GM19238 (cell line): ENCODE data around the gene NANOS3.

Source experiments
- DNase-seq: peaks from one replicate; pipeline ENCODE4 v3.0.0; 2011; ENCODE audit warnings: low spot score; ENCODE audit not compliant: insufficient read length

Gene NANOS3

GRCh38 chr19:13885826-13886365 is 9.0 kb downstream of the NANOS3 start:
- DNase-seq: no peak

DNA sequence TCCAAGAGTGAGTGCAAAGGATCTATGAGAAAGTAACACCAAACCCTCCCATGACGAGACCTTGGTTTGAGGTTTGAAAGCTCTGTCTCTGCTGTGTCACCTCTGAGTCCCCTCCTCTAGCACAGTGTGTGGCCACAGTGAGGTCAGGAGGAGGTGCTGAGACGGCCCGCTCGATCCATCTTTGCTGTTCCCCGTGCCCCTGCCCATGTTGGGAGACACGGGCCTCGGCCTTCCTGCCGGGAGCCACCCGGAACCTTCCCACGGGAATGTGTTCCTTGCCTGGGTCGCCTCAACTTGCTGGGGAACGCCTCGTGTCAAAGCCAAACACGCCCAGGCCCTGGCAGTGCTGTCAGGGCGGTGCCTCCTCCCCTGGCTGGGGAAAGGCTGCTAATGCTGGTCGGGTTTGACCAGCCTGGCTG is 10.1 kb downstream of the NANOS3 start:
- no peak for DNase-seq

- no peak for DNase-seq
Observed at GRCh38 chr19:13887517-13887916, 10.6 kb downstream of the NANOS3 start.

DNA sequence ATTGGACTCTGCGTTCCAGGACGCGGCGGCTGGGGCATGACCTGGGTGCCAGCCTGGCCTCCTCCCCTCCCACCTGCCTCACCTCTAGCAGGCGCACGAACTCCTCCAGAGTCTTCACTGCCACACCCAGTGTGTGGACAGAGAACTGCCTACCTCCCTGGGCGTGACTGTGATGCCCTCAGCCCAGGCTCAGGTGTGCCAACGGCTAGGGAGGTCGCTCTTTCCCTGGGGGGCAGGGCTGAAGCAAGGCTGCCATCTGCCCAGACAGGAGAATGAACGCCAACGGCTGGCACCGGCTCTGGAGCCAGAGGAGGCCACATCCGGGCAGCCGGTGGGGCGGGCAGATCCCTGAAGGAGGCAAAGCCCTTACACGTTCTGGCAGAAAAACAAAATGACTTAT is 11.3 kb downstream of the NANOS3 start:
- no peak for DNase-seq

- DNase-seq: no peak
Observed at GRCh38 chr19:13890136-13890535, 13.2 kb downstream of the NANOS3 start.

GRCh38 chr19:13892870-13893269 is 15.9 kb downstream of the NANOS3 start:
- DNase-seq: no peak

GRCh38 chr19:13894552-13894951 is 17.6 kb downstream of the NANOS3 start:
- no peak for DNase-seq

DNA sequence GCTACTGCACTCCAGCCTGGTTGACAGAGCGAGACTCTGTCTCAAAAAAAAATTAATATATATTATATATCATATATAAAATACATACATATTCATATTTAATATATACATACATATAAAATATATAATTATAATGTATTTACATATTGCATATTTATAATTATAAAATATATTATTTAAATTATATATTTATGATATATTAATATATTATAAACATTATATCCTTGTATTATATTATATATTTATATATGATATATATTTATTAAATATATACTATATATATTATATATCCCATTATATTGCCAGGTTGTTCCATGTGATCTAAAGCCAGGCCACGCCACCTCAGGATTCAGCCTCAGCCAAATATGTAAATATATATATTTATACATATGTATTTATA is 19.3 kb downstream of the NANOS3 start:
- no peak for DNase-seq

DNA sequence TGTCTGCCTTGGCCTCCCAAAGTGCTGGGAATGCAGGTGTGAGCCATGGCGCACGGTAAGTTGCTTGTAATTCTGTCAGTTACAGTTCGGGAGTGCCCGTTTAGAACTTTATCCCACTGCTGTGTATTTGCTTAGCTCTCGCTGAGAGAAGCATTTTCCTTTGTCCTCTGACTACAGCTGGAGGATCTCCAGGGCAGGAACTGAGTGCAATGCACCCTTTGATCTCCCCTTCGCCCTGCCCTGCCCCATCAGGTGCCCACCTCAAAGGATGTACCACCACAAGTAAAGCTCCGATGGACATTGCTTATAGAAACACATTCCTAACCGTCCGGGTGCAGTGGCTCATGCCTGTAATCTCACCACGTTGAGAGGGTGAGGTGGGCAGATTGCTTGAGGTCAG is 22.5 kb downstream of the NANOS3 start:
- no peak for DNase-seq

DNA sequence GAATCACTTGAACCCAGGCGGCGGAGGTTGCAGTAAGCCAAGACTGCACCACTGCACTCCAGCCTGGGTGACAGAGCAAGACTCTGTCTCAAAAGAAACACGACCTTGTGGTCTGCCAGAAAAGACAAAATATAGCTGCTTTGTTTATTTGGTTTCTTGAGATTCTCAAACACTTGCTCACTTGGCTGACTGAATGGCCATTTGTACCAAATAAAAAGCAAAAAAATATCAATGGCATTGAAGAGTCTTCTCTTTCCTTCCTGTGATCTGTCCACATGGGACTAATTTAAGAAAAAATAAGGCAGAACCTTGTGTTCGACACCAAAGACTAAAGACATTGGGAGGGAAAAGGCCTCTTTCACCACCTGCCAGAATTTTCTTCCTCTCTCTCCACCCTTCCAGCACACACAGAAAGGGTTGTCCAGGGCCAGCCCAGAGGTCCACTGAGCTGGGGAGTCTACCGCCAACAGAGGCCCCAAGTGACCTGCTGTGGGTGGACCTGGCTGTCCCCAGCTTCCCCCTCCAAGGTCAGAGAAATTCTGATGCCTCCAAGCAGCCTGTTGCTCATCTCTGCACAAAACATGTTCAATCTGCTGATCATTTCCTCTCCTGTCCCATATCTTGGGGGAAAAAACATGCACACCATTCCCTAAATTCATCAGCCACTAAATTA is 23.1 kb downstream of the NANOS3 start:
- DNase-seq: no peak

GRCh38 chr19:13902993-13903555 is 26.1 kb downstream of the NANOS3 start:
- DNase-seq: no peak

DNA sequence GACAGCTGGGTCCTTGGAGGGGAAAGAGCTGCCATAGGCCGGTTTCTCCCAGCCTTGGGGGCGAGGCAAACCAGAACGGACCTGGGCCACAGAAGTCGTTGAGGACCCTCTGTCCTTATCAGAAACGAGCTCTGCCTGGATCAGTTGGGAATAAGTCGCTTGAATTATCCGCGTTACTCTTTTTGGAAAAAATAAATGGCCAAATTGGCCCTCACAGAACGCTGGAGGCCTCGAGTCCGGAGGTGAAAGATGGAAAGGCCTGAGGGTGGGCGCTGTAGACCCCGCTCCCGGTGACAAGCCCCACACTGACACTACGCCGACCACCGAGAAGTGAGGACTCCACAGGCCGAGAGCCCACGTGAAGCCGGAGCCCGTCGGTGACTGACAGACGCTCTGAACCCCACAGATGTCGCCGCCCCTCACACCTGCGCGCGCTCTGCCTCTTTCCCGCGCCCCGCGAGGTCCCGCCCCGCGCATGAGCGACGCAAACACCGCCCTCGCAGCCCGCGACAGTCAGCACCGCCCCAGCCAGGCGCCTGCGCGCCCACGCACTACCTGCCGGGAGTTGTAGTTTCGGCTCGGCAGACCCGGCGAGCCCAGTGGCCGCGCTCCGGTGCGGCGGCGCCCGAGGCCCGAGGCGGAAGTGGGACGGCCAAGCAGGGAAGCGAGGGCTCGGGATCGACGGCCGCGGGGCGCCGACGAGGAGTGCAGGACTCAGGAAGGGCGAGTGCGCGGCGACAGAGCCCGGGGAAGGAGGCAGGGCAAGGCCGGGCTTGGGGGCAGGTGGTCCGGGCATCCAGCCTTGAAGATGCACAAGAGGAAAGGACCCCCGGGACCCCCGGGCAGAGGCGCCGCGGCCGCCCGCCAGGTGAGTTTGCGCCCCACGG is 28.9 kb downstream of the NANOS3 start, which contains the start of the genes BRME1 and CC2D1A:
Gene BRME1 (minus strand): TSS at position 484 of the 887 bp plus-strand sequence. CDS start 1,225 bp downstream, outside the sequence.
Gene CC2D1A (plus strand): TSS at position 568 of the 887 bp plus-strand sequence. CDS start 241 bp downstream, at position 809.
- DNase-seq: peak; percentile 99

DNA sequence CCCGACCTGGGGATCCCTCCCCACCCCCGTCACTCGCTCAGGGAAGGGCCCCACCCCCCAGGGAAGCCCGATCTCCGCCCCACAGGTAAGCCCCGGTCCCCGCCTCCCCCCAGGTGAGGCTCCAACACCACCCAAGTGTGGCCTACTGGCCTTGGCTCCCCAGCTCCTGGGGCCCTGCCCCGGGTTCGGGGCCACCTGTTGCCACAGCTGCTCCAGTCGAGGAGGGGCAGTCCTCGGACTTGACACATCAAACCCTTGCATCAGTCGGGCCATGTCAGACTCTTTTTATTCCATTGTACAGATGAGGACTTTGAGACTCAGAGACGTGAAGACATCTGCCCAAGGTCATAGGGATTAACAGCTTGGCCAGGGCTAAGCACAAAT is 29.6 kb downstream of the NANOS3 start:
- no peak for DNase-seq

DNA sequence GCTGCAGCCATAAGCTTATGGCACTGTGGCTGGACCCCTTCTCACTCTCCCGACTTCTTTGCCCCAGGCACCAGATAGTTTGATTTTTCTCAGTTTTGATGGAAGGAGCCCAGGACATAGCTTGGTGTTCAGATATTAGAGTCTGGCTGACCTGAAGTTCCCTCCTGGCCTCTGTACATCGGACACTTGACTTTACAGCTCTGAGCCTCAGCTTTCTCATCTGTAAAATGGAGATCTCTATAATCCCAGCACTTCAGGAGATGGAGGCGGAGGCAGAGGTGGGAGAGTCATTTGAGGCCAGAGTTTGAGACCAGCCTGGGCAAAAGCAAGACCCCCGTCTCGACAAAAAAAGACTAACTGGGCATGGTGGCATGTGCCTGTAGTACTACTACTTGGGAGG is 30.0 kb downstream of the NANOS3 start:
- no peak for DNase-seq

DNA sequence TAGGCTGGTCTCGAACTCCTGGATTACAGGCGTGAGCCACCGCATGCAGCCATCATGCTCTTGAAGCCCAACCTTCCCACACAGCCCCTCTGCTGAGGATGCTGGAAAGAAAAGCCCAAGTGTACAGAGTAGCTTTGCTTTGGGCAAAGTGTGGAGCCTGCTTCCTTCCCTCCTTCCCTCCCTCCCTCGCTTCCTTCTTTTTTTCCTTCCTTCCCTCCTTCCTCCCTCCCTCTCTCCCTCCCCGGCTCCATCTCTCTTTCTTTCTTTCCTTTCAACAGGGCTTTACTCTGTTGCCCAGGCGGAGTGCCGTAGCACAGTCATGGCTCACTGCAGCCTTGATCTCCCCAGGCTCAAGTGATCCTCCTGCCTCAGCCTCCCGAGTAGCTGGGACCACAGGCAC is 31.7 kb downstream of the NANOS3 start:
- no peak for DNase-seq

- DNase-seq: no peak
Observed at GRCh38 chr19:13909430-13909829, 32.5 kb downstream of the NANOS3 start.

DNA sequence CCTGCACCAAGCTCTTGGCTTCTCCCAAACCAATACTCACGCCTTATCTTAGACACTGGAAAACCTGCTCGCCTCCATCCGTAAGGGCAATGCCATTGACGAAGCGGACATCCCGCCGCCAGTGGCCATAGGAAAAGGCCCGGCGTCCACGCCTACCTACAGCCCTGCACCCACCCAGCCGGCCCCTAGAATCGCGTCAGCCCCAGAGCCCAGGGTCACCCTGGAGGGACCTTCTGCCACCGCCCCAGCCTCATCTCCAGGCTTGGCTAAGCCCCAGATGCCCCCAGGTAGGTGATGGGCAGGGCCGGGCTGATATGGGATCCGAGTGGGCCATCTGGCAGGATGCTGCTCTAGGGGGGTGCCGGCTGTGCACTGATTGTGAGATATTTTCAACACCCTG is 36.4 kb downstream of the NANOS3 start:
- DNase-seq: no peak

DNA sequence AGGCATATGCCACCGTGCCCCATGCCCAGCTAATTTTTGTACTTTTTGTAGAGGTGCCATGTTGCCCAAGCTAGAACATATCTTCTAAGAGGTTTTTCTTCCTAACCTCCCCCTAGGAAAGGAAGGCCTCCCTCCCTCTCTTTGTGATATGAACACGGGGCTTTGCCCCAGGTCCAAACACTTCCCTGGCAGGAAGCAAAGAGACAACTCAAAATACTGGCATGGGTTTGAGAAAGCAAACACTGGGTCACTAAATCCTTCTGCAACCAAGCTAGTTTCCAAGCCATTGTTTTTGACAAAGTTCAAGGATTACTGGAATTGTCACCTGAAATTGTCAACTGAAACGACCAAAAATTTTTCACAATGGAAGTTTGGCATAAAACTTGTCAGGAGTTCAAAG is 37.8 kb downstream of the NANOS3 start:
- DNase-seq: no peak

- DNase-seq: no peak
Observed at GRCh38 chr19:13917888-13918406, 41.0 kb downstream of the NANOS3 start.

DNA sequence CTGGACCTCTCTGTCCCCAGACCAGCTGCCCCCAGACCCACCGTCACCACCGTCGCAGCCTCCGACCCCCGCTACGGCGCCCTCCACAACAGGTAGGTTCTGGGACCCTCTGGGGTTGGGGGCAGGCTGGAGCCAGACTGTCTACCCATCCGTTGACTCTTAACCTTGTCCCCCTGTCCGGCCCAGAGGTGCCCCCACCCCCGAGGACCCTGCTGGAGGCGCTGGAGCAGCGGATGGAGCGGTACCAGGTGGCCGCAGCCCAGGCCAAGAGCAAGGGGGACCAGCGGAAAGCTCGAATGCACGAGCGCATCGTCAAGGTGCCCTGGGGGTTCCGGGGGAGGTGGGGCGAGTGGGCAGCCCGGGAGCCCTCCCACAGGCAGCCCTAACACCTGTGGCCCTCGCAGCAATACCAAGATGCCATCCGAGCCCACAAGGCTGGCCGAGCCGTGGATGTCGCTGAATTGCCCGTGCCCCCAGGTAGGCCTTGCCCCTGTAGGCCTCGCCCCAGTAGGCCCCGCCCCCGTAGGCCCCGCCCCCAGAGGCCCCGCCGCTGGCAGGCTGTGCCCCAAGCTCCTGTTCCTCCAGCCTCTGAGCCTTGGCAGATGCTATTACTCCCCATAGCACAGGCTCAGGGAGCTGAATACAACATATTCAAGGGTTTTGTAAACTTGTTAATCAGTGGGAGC is 41.9 kb downstream of the NANOS3 start:
- DNase-seq: no peak

DNA sequence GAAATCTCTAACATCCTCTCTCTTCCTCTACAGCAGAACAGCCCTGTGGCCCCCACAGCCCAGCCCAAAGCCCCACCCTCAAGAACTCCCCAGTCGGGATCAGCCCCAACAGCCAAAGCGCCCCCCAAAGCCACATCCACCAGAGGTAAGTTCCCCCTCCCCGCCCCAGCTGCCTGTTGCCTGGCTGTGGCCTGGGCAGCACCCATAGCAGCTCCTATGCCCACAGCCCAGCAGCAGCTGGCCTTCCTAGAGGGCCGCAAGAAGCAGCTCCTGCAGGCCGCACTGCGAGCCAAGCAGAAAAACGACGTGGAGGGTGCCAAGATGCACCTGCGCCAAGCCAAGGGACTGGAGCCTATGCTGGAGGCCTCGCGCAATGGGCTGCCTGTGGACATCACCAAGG is 43.6 kb downstream of the NANOS3 start:
- DNase-seq: no peak
